ENCODE data around the gene MPST.

DNA sequence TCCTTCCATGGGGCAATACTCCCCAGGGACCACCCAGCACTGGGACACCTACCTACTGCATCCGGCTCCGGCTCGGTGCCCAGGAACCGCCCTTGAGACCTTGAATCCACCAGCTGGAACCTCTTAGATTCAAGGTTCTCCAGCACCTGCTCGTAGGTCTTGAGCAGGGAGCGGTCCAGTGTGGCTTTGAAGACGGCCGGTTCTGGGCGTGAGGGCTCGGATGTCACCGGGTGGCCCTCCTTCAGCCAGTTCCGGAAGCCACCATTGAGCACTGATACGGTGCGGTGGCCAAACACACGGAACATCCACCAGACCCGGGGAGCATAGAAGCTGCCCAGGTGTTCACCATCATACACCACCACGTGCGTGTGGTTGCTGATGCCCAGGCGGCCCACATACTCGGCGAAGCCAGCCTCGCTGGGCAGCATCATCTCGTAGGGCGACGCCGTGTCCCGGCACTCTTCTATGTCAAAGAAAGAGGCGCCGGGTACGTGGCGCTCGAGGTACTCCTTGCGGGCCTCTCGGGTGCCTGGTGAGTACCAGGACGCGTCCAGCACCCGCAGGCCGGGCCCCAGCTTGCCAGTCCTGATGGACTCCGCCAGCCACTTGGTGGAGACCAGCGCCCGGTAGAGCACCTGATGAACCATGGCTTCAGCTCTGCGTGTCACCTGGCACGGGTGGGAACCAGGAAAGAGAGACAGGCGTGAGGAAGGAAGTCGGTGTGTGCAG lies 1.3 kb upstream of the MPST start:
- TF ChIP-seq, protein P1, sequence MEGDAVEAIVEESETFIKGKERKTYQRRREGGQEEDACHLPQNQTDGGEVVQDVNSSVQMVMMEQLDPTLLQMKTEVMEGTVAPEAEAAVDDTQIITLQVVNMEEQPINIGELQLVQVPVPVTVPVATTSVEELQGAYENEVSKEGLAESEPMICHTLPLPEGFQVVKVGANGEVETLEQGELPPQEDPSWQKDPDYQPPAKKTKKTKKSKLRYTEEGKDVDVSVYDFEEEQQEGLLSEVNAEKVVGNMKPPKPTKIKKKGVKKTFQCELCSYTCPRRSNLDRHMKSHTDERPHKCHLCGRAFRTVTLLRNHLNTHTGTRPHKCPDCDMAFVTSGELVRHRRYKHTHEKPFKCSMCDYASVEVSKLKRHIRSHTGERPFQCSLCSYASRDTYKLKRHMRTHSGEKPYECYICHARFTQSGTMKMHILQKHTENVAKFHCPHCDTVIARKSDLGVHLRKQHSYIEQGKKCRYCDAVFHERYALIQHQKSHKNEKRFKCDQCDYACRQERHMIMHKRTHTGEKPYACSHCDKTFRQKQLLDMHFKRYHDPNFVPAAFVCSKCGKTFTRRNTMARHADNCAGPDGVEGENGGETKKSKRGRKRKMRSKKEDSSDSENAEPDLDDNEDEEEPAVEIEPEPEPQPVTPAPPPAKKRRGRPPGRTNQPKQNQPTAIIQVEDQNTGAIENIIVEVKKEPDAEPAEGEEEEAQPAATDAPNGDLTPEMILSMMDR (IDR thresholded peaks at IDR 0.05): no peak
- TF ChIP-seq EZH2 (IDR thresholded peaks at IDR 0.05) (no peak), EZH2phosphoT487 (IDR thresholded peaks at IDR 0.05) (no peak)
